HepG2 (cell line): Measurements from ENCODE around the gene PCNT. TPM values are rescaled to one million over a fixed set of nuclear protein-coding genes. Genes with fewer than 3 reads are reported as not detected.

Source experiments
- FOSL2 ChIP-seq: sonication (generic); formaldehyde crosslinking; IDR thresholded peaks from 2 replicates; pipeline ENCODE4 v1.4.0; 2020; ENCODE audit warnings: missing genetic modification reagents
- HCFC1 ChIP-seq: fragments of 150-350 bp; IDR thresholded peaks from 2 replicates; pipeline ENCODE4 v1.6.1; 2014; ENCODE audit warnings: low read depth, low read length
- KDM4B ChIP-seq: sonication (generic); formaldehyde crosslinking; IDR thresholded peaks from 2 replicates; pipeline ENCODE4 v1.4.0; 2020; ENCODE audit warnings: missing genetic modification reagents
- KDM5A ChIP-seq: fragments of 200-600 bp; sonication (generic); IDR thresholded peaks from 2 replicates; pipeline ENCODE4 v1.7.0; 2018; ENCODE audit warnings: antibody characterized with exemption, mild to moderate bottlenecking, low read length, borderline replicate concordance
- KMT2A ChIP-seq: sonication (generic); formaldehyde crosslinking; IDR thresholded peaks from 2 replicates; pipeline ENCODE4 v1.4.0; 2020; ENCODE audit warnings: missing genetic modification reagents
- MTF2 ChIP-seq: sonication (generic); formaldehyde crosslinking; IDR thresholded peaks from 2 replicates; pipeline ENCODE4 v1.5.0; 2020; ENCODE audit warnings: missing genetic modification reagents, borderline replicate concordance
- PHF21A ChIP-seq: sonication (generic); formaldehyde crosslinking; IDR thresholded peaks from 2 replicates; pipeline ENCODE4 v1.5.0; 2020; ENCODE audit warnings: mild to moderate bottlenecking, missing genetic modification reagents
- SRSF1 ChIP-seq: fragments of 200-400 bp; formaldehyde crosslinking; optimal IDR thresholded peaks from 2 replicates; pipeline ENCODE3; 2017; ENCODE audit warnings: mild to moderate bottlenecking, low read depth, low read length, moderate library complexity
- TBP ChIP-seq: sonication (generic); formaldehyde crosslinking; IDR thresholded peaks from 2 replicates; pipeline ENCODE4 v1.5.0; 2020; ENCODE audit warnings: missing genetic modification reagents
- ZNF367 ChIP-seq: sonication (generic); formaldehyde crosslinking; IDR thresholded peaks from 2 replicates; pipeline ENCODE4 v1.4.0; 2020; ENCODE audit warnings: missing genetic modification reagents, borderline replicate concordance
- ZNF672 ChIP-seq: sonication (generic); formaldehyde crosslinking; IDR thresholded peaks from 2 replicates; pipeline ENCODE4 v1.8.1; 2022; ENCODE audit warnings: missing genetic modification reagents
- ZNF768 ChIP-seq: sonication (generic); formaldehyde crosslinking; IDR thresholded peaks from 2 replicates; pipeline ENCODE4 v1.4.0; 2020; ENCODE audit warnings: missing genetic modification reagents
- polyA plus RNA-seq, 8 experiments: library from polyadenylated mRNA; depleted of rRNA in 3 of 8; stranded (reverse) in 7 of 8; unstranded in 1 of 8; fragments of >200 nt; fragmentation: Illumina TruSeq in 4 of 8; extraction: Trizol in 4 of 8; gene quantifications; 2 replicates each; pipeline versions ENCODE4 v1.2.1 to v1.2.3, GENCODE V29; 2011 to 2016; ENCODE audit warnings: low read depth in 4 of 8, missing spikeins in 1 of 8, mixed read lengths in 1 of 8; ENCODE audit not compliant: insufficient read depth in 1 of 8
- total RNA-seq, 5 experiments: library from RNA; depleted of rRNA; stranded (reverse); fragments of >200 nt; fragmentation: Illumina TruSeq; extraction: Trizol; gene quantifications; 2 replicates each; pipeline ENCODE4 v1.2.3, GENCODE V29; 2016; ENCODE audit warnings: low read depth in 1 of 5
- TF ChIP-seq, protein P1 (sequence below): sonication (generic); formaldehyde crosslinking; IDR thresholded peaks from 2 replicates; pipeline ENCODE4 v1.4.0; 2020; ENCODE audit warnings: missing genetic modification reagents
- TF ChIP-seq, protein P2 (sequence below): IDR thresholded peaks from 2 replicates; pipeline ENCODE4 v1.6.1; 2016; ENCODE audit warnings: low read depth
- TF ChIP-seq, protein P3 (sequence below): sonication (generic); formaldehyde crosslinking; IDR thresholded peaks from 2 replicates; pipeline ENCODE4 v1.8.0; 2022; ENCODE audit warnings: missing genetic modification reagents, mild to moderate bottlenecking, borderline replicate concordance
- TF ChIP-seq, protein P4 (sequence below): sonication (generic); formaldehyde crosslinking; IDR thresholded peaks from 2 replicates; pipeline ENCODE4 v1.4.0; 2020; ENCODE audit warnings: mild to moderate bottlenecking, missing genetic modification reagents, borderline replicate concordance
- TF ChIP-seq, protein P5 (sequence below): sonication (generic); formaldehyde crosslinking; IDR thresholded peaks from 2 replicates; pipeline ENCODE4 v1.8.1; 2023; ENCODE audit warnings: missing genetic modification reagents, mild to moderate bottlenecking, borderline replicate concordance
- TF ChIP-seq, protein P6 (sequence below): sonication (generic); formaldehyde crosslinking; IDR thresholded peaks from 2 replicates; pipeline ENCODE4 v1.8.0; 2022; ENCODE audit warnings: missing genetic modification reagents, mild to moderate bottlenecking, inconsistent platforms, borderline replicate concordance

PCNT gene
- total and polyA plus RNA-seq, 2 of the 13 experiments (the other 11 are each of a cell fraction or from before 2014, with no cell fraction given): 5.6 to 12.4 TPM

DNA sequence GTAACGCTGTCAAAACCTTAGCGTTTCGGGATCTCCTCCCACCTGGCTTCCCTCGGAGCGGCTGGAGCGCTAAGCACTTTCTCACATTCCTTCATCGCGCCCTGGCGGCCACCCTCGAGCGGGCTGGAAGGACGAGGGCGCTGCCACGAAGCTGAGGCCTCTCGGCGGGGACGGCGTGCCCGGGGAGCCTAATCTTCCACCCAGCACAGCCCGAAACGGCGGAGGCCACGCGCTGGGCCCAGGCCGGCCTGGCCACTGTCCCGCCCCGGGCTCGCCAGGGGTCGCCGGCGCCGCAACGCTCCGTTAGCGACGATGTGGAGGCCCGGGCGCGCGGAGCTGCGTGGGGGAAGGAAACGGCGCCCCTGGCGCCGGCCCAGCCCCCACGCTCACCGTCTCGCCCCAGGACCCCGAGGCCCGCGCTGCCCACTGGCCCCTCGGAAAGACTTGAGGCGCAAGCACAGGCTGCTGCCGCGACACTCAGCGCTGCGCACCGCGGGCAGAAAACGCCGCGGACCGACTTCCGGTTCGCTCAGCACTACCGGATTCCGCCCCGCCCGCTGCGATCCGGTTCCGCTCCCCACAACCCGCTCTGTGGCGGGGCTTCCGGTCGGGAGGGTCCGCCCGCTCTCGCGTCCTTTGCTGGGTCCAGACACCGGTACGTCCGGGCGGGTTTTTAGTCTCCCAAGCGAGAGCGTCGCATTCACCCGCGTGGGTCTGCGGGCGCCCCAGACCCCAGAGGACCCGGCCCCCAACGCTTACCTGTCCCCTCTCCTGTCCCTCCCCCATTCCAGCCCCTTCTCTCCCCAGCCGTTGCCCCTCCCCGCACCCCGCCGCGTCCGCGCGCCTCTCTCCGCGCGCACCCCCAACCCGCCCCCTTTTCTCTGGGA, 38.0 kb upstream of the PCNT start, which contains the start of gene YBEY (continued):
- TF ChIP-seq ZNF367 (CRISPR knock-in tag): peak; percentile 84; the same call in 1 of the 2 replicates
- TF ChIP-seq, protein P1, sequence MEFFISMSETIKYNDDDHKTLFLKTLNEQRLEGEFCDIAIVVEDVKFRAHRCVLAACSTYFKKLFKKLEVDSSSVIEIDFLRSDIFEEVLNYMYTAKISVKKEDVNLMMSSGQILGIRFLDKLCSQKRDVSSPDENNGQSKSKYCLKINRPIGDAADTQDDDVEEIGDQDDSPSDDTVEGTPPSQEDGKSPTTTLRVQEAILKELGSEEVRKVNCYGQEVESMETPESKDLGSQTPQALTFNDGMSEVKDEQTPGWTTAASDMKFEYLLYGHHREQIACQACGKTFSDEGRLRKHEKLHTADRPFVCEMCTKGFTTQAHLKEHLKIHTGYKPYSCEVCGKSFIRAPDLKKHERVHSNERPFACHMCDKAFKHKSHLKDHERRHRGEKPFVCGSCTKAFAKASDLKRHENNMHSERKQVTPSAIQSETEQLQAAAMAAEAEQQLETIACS: peak; percentile 89
- peak; percentile 67 for TF ChIP-seq HCFC1
- TF ChIP-seq SRSF1: peak; percentile 53
- peak; percentile 87 for TF ChIP-seq ZNF768
- TF ChIP-seq KDM5A: peak; percentile 96
- TF ChIP-seq, protein P2, sequence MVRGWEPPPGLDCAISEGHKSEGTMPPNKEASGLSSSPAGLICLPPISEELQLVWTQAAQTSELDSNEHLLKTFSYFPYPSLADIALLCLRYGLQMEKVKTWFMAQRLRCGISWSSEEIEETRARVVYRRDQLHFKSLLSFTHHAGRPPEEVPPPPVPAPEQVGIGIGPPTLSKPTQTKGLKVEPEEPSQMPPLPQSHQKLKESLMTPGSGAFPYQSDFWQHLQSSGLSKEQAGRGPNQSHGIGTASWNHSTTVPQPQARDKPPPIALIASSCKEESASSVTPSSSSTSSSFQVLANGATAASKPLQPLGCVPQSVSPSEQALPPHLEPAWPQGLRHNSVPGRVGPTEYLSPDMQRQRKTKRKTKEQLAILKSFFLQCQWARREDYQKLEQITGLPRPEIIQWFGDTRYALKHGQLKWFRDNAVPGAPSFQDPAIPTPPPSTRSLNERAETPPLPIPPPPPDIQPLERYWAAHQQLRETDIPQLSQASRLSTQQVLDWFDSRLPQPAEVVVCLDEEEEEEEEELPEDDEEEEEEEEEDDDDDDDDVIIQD (CRISPR knock-in tag): no peak
- TF ChIP-seq, protein P3, sequence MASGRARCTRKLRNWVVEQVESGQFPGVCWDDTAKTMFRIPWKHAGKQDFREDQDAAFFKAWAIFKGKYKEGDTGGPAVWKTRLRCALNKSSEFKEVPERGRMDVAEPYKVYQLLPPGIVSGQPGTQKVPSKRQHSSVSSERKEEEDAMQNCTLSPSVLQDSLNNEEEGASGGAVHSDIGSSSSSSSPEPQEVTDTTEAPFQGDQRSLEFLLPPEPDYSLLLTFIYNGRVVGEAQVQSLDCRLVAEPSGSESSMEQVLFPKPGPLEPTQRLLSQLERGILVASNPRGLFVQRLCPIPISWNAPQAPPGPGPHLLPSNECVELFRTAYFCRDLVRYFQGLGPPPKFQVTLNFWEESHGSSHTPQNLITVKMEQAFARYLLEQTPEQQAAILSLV (CRISPR knock-in tag): peak; percentile 79; the same call in 1 of the 2 replicates
- TF ChIP-seq ZNF672 (CRISPR knock-in tag): no peak; the same call in 1 of the 2 replicates
- TF ChIP-seq MTF2 (CRISPR knock-in tag): peak; percentile 98
- 0 out of 2 replicates have a peak, but pooled peaks have one; percentile 76 for TF ChIP-seq KDM4B (CRISPR knock-in tag)
- peak; percentile 40; the same call in 1 of the 2 replicates for TF ChIP-seq PHF21A
- TF ChIP-seq, protein P4, sequence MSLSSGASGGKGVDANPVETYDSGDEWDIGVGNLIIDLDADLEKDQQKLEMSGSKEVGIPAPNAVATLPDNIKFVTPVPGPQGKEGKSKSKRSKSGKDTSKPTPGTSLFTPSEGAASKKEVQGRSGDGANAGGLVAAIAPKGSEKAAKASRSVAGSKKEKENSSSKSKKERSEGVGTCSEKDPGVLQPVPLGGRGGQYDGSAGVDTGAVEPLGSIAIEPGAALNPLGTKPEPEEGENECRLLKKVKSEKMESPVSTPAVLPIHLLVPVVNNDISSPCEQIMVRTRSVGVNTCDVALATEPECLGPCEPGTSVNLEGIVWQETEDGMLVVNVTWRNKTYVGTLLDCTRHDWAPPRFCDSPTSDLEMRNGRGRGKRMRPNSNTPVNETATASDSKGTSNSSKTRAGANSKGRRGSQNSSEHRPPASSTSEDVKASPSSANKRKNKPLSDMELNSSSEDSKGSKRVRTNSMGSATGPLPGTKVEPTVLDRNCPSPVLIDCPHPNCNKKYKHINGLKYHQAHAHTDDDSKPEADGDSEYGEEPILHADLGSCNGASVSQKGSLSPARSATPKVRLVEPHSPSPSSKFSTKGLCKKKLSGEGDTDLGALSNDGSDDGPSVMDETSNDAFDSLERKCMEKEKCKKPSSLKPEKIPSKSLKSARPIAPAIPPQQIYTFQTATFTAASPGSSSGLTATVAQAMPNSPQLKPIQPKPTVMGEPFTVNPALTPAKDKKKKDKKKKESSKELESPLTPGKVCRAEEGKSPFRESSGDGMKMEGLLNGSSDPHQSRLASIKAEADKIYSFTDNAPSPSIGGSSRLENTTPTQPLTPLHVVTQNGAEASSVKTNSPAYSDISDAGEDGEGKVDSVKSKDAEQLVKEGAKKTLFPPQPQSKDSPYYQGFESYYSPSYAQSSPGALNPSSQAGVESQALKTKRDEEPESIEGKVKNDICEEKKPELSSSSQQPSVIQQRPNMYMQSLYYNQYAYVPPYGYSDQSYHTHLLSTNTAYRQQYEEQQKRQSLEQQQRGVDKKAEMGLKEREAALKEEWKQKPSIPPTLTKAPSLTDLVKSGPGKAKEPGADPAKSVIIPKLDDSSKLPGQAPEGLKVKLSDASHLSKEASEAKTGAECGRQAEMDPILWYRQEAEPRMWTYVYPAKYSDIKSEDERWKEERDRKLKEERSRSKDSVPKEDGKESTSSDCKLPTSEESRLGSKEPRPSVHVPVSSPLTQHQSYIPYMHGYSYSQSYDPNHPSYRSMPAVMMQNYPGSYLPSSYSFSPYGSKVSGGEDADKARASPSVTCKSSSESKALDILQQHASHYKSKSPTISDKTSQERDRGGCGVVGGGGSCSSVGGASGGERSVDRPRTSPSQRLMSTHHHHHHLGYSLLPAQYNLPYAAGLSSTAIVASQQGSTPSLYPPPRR: peak; percentile 57; the same call in 1 of the 2 replicates
- peak; percentile 41; the same call in 1 of the 2 replicates for TF ChIP-seq TBP
- TF ChIP-seq, protein P5, sequence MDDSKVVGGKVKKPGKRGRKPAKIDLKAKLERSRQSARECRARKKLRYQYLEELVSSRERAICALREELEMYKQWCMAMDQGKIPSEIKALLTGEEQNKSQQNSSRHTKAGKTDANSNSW (CRISPR knock-in tag): peak; percentile 77; the same call in 1 of the 2 replicates
- TF ChIP-seq, protein P6, sequence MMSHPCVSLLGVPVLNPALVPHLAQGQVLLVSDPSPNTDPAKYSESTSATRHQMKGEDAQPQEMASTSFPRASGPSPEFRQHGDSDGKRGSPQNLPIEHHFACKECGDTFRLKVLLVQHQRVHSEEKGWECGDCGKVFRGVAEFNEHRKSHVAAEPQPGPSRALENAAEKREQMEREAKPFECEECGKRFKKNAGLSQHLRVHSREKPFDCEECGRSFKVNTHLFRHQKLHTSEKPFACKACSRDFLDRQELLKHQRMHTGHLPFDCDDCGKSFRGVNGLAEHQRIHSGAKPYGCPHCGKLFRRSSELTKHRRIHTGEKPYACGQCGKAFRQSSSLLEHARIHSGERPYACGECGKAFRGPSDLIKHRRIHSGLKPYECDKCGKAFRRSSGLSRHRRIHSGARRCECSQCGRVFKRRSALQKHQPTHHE (CRISPR knock-in tag): no peak
- TF ChIP-seq FOSL2 (CRISPR knock-in tag): peak; percentile 35
- TF ChIP-seq KMT2A (CRISPR knock-in tag): peak; percentile 100
